Ureter (tissue), 1 donor: ENCODE data around the gene YWHAQ. TPM values are rescaled to one million over a fixed set of nuclear protein-coding genes. Genes with fewer than 3 reads are reported as not detected.
A peak's percentile ranks its signal among the peaks of the same experiment; 100 is the strongest.
"Not testable (repeated sequence)": the region's sequence is repeated elsewhere in the genome, so short reads cannot be mapped to it uniquely, and the experiment has no call there.

ENCODE experiments used
- DNase-seq: peaks from one replicate; pipeline ENCODE4 v3.0.0-alpha.2; 2020; ENCODE audit warnings: low spot score
- total RNA-seq: library from RNA; stranded (reverse); gene quantifications from one replicate; pipeline ENCODE4 v1.2.4, GENCODE V29; 2023
- donor health status: DM: yes; HTN: yes; CAD: no.

YWHAQ gene
- total RNA-seq, 1 donor from 2014 or later, result 225 TPM

- DNase-seq, result no peak
These were observed 36.3 kb downstream of the YWHAQ start for GRCh38 chr2:9594366-9595054.

DNA sequence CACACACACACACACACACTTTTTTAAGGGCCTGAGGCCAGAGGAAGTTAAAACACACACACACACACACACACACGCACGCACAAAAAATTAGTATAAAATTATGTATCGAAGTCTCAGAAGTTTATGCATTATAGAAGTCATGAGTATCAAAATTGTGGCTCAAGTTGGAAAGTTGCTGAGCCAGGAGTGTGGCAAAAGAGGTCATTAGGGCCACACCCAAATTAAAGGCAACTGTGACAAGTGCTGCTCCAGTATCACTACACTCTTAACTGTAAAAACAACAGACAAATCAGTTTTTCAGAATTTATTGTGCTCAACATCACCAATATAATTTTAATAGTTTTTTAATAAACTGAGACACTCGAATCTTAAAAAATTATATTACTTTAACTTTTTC, 36.9 kb downstream of the YWHAQ start:
- no peak for DNase-seq

GRCh38 chr2:9592699-9593098, 38.1 kb downstream of the YWHAQ start:
- DNase-seq, result no peak

GRCh38 chr2:9590641-9591040, 40.2 kb downstream of the YWHAQ start:
- DNase-seq, result no peak

DNA sequence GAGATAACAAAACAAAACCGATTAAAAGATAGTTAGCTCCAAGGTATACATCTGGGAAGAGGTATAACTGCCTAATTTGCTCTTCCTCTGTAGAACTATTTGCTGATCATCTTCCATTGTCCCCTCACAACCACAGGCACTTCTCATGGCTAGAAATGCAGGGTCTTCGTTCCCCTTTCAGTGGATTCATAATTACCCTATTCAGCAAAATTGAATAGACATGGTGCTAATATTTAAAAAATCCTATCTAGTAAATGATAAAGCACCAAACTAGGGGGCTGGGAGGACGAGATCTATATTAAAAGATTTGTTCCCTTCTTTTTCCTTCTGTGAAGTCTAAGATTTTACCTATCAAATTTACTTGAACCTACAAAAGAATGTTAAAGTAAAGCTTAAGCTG, 44.3 kb downstream of the YWHAQ start:
- DNase-seq, result no peak

- no peak for DNase-seq
These were observed 45.3 kb downstream of the YWHAQ start for GRCh38 chr2:9585486-9585885.

- DNase-seq, result not testable (repeated sequence)
These were observed 45.9 kb downstream of the YWHAQ start for GRCh38 chr2:9584902-9585301.

GRCh38 chr2:9582624-9583023, 48.2 kb downstream of the YWHAQ start:
- no peak for DNase-seq

GRCh38 chr2:9578467-9579235, 52.1 kb downstream of the YWHAQ start:
- DNase-seq, result no peak

DNA sequence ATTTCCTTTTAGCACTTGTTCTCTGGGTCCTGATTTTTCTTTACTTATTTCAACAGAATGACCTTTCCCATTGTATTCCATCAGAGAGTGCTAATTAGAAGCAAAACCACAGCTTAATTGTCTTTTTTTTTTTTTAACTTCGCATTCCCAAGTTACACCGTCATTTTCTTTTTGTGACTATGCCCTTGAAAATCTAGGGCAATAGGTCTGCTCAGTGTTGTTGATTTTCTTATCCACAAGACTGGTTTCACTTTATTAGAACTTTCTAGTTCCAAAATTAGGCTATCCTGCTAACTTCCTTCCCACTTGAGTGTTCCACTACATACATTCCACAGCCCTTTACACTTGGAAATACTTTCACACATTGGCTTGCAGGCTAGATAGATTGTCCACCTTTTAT, 56.5 kb downstream of the YWHAQ start:
- DNase-seq, result no peak

- DNase-seq, result no peak
These were observed 57.0 kb downstream of the YWHAQ start for GRCh38 chr2:9573840-9574239.

DNA sequence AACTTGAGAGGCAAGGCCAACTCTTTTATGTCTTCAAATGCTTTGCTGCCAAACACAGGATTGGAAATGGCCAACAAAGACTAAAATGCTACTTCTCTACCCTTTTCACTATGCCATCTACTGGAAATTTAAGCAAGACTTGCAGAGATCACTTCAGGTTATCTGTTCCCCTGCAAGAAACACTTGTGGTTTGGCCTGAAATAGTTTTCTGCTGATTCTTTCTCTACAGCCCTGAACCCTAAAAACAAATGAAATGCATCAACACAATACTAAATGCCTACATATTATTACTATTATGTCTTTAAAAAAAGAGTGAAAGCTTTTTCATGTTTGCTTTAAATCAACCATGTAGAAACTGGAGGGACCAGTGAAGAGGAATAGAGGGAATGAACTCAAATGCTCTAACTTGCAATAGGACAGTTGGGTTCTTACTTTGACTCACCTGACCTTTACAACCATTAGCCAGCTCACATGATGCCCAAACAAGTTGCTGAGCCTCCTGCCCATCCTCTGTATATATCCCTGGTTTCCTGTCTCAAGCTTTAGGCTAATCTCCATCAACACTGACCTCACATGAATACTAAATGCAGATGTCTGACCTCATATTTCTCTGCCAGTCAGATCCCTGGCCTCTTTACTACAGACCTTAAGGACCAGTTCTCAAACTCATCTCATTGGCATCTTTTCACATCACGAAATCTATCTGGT, 57.6 kb downstream of the YWHAQ start:
- DNase-seq, result no peak

DNA sequence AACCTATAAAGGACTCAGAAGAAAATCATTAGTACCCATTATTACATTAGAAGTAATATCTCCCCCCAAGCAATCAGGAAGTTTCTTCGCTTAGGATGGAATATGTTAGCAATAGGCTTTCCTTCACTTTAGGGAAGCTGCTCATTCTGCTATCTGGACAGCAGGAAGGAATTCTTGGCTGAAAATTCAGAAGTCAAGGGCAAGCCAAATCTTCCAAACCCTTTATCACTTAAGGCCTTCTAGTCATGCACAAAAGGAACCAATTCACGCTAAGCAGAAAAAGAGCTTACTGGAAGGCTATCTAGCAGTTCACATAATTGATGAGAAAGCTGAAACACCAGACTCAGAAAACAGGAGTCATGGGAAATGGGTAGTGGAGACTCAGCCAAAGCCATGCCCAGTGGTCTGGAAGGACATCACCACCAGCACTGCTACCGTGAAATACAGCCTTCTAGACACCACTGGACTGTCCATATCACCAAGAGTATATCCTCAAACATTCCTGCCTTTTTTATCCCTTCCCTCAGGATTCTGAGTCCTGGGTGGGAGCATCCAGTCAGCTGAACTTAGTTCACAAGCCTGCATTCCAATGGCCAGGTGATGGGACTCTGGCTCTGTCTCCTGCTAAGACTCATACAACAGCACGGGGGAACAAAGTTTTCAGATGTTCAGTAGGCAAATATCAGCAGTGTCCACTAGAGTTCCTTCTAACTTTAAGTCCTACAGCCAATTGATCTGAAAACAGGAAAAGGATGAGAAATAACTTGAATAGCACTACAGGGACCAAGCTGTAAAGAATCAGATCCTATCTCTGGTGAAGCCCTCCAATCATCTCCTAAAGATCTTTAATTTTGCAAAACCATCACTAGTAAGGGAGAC, 60.4 kb downstream of the YWHAQ start:
- DNase-seq, result no peak

DNA sequence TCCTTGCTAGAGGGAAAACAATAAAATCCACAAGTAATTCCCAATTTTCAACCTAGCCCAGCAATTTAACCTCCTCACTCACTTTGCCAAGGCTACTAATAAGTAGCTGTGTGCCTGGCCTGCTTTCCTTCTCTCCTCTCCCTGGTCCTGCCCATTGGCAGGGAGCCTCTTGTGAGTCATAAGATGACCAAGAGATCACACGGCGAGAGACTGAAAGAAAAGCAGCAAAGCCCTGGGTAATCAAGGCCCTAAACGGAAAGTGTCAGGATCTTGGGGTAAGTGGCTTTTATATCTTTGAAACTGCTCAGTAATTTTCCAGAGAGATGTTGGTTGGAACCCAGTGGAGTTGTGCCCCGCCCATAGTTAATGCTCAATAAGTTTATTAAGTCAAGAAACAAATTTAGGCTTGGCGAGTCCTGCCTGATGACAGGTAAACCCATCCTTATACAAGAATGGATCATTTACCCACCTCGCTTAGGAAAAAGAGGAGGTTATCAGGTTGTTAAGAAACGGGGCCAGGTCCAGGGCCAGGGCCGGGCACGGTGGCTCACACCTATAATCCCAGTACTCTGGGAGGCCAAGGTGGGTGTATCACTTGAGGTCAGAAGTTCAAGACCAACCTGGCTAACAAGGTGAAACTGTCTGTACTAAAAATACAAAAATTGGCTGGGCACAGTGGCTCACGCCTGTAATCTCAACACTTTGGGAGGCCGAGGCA, 65.2 kb downstream of the YWHAQ start:
- peak; percentile 82 for DNase-seq

- no peak for DNase-seq
These were observed 70.2 kb downstream of the YWHAQ start for GRCh38 chr2:9560628-9561027.

- no peak for DNase-seq
These were observed 71.8 kb downstream of the YWHAQ start for GRCh38 chr2:9558948-9559381.

GRCh38 chr2:9556121-9556743, 74.6 kb downstream of the YWHAQ start:
- no peak for DNase-seq

GRCh38 chr2:9555297-9556120, 75.3 kb downstream of the YWHAQ start, which contains the start of gene ADAM17:
ADAM17 (minus strand) TSS chr2:9555830; CDS start chr2:9555605, 225 bp downstream.
- peak; percentile 96 for DNase-seq

- peak; percentile 54 for DNase-seq
These were observed 75.9 kb downstream of the YWHAQ start for GRCh38 chr2:9554921-9555296.
